GM04504 (cell line): Measurements from ENCODE around the gene SNRNP70.
"Not testable (repeated sequence)": the region's sequence is repeated elsewhere in the genome, so short reads cannot be mapped to it uniquely, and the experiment has no call there.

ENCODE experiments used
- DNase-seq: peaks from one replicate; pipeline ENCODE4 v3.0.0-alpha.2; 2012; ENCODE audit warnings: low read depth

The SNRNP70 gene

DNA sequence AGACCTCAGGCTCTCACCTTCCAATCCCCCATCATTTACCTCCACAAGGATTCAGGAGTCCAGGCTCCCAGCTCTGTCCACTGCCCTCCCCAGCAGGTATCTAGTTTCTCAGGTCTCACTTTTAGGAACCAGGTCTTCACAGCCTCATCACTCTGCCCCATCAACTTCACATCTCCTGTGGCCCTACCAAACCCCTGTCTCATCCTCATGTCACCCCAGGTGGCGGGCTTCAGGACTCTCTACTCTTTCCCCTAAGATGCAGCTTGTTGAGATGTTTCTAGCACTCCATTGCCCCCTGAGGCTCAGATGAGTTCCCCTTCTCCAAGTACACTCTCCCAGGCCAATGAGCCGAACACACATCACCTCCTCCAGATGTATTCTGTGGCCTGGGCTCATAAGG, 35.6 kb downstream of the SNRNP70 start:
- DNase-seq: no peak

GRCh38 chr19:49121841-49122240, 36.6 kb downstream of the SNRNP70 start:
- DNase-seq: not testable (repeated sequence)

GRCh38 chr19:49123285-49123684, 38.0 kb downstream of the SNRNP70 start:
- not testable (repeated sequence) for DNase-seq

DNA sequence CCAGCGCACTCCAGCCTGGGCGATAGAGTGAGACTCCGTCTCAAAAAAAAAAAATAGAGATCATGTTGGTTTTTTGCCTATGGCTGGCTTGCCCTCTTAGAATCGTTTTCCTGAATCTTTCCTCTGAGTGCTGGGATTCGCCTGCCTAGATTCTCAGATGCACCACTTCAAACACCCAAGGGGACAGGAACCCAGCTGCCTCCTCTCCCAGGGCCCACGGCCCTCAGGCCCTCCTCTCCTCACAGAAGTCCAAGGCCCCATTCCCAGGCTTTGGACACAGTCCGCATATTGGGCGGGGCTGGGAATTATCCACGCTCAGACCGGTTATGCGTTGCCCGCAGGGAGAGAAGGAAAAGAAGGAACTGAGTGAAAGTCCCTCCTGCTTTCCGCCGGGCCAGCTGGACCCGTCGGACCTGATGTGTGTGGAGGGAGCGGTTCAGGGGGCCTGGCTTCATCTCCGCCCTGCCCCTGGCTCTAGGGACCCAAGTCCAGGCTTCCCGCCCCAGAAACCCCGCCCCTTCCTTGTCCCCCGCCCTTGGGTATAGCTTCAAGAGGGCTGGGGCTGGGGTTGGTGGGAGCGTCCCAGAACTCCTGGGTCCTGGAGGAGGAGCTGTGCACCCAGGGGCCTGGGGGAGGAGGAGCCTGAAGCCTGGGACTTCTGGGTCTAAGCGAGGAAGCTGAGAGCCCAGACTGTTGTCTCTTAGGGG, 39.9 kb downstream of the SNRNP70 start:
- no peak for DNase-seq

DNA sequence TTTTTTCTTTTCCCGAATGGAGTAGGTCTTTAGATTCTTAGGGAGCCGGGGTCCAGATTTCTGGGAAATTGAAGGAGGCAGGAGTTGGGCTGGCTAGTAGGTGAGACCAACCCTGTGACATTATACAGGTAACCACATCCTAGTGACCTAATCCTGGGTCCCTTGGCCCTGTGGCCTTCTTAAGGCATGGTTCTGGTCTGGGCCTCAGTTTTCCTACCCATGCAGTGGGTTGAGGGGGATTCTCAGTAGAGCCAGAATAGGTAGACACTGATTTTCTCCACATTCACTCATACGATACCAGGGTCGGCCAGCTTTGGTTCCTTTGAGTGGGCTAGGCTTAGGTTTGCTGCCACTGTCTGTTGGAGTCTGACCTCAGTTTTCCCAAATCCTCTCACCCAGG, 41.3 kb downstream of the SNRNP70 start:
- DNase-seq: no peak

- not testable (repeated sequence) for DNase-seq
These were observed 42.0 kb downstream of the SNRNP70 start for GRCh38 chr19:49127225-49127624.

DNA sequence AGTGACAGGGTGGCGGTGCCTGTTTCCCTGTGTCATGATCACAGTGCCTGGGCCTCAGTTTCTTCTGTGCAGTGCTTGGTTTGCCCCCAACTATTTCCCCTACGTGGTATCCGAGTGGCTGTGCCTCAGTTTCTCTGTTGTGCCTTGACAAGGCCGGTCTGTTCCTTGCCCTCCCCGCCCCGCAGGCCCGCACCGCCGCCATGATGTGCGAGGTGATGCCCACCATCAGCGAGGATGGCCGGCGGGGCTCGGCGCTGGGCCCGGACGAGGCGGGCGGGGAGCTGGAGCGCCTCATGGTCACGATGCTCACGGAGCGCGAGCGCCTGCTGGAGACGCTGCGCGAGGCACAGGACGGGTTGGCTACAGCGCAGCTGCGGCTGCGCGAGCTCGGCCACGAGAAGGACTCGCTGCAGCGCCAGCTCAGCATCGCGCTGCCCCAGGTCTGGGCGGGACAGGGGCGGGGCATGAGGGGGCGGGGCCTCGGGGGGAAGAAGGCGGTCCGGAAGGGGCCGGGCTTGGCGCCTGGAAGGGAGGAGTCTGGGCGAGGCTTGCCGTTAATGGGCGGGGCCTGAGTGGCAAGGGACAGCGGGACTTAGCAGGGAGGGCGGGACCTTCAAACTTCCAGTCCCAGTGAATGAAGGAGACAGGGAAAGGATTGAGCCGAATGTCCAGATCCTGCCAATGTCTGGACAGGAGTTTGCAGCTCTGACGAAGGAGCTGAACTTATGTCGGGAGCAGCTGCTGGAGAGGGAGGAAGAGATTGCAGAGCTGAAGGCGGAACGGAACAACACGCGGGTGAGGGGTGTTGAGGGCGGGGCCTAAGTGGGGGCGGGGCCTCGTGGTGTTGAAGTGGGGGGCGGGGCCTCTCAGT, 42.7 kb downstream of the SNRNP70 start:
- peak; percentile 94 for DNase-seq

DNA sequence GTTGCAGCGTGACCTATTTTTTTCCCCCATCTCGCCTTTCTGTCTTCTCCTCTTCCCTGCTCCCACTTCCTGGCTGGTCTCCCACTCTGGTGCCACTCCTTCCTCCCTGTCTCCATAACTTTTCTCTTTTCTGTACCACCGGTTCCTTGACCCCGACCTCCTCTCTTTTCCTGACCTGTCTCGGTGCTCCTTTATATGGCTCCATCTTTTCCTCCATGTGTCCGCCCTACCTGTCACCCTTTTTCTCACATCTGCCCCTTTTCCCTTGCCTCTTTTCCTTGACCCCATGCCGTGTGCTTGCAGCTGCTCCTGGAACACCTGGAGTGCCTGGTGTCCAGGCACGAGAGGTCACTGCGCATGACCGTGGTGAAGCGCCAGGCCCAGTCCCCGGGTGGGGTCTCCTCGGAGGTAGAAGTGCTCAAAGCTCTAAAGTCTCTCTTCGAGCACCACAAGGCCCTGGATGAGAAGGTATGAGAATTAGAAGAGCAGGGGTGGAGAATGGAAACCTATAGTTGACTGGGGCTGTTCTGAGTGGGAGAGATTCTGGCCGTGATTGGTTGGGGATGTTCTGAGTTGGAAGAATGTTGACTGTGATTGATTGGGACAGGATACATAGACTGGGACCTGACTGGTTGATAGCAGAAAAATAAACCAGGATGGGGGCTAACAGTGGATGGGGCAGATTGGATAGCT, 43.4 kb downstream of the SNRNP70 start:
- DNase-seq: no peak

DNA sequence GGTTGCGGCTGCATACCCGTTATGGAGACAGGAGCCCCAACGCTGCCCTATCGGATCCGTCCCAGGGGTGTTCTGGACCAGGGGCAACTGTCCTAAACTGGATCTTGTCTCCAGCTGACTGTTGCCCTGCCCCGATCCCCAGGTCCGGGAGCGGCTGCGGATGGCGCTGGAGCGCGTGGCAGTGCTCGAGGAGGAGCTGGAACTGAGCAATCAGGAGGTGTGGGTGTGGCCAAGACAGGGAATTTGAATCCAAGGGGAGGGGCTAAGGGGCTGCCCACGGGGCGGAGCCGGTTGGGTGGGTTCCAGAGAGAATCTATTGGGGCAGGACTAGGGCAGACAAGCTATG, 44.0 kb downstream of the SNRNP70 start:
- no peak for DNase-seq

DNA sequence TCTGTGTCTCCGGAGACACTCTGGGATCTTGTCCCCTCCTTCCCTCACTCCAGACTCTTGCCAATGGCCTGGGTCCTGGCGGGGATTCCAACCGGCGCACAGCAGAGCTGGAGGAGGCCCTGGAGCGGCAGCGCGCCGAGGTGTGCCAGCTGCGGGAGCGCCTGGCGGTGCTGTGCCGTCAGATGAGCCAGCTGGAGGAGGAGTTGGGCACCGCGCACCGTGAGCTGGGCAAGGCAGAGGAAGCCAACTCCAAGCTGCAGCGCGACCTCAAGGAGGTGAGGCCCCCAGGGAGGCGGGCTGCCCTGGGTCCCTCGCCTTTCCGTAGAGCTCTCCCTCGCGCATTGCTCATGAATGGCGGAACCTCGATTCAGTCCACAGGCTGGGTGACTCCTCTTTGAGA, 45.1 kb downstream of the SNRNP70 start:
- DNase-seq: no peak

DNA sequence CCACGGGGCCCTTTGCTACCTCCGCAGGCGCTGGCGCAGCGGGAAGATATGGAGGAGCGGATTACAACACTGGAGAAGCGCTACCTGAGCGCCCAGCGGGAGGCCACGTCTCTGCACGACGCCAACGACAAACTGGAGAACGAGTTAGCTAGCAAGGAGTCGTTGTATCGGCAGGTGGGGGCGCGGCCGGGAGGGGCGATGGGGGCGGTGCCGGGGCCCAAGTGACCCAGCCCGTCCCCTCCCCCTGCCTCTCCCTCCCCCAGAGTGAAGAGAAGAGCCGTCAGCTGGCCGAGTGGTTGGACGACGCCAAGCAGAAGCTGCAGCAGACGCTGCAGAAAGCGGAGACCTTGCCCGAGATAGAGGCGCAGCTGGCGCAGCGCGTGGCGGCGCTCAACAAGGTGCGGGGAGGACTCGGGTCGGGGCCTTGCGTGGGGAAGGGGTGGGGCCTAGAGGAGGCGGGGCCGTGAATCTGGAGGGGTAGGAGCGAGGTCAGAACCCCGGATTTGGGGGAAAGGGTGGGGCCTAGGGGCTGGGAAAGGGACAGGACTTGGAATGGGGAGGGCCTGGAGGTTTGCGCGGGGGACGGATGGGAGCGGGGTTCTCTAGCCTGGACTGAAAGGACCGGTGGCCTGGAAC, 47.8 kb downstream of the SNRNP70 start:
- no peak for DNase-seq

GRCh38 chr19:49133621-49134454, 48.6 kb downstream of the SNRNP70 start:
- no peak for DNase-seq

DNA sequence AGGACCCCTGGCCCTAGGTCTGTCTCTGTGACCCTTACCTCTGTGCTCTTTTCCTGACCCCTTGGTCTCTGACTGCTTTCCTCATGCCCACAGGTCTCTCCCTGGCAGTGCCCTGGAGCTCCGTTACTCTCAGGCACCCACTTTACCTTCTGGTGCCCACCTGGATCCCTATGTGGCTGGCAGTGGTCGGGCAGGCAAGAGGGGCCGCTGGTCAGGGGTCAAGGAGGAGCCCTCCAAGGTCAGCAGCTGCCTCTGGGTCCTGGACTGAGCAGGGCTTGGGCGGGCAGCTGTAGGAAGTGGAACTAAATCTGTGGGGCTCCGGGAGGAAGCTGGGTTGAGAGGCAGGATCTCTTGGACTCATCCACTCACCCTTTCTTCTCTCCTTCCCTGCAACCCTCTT, 50.4 kb downstream of the SNRNP70 start:
- no peak for DNase-seq

GRCh38 chr19:49136771-49137171, 51.5 kb downstream of the SNRNP70 start:
- DNase-seq: peak; percentile 57

GRCh38 chr19:49140951-49141350, 55.7 kb downstream of the SNRNP70 start:
- no peak for DNase-seq

- DNase-seq: no peak
These were observed 56.1 kb downstream of the SNRNP70 start for GRCh38 chr19:49141352-49141751.

DNA sequence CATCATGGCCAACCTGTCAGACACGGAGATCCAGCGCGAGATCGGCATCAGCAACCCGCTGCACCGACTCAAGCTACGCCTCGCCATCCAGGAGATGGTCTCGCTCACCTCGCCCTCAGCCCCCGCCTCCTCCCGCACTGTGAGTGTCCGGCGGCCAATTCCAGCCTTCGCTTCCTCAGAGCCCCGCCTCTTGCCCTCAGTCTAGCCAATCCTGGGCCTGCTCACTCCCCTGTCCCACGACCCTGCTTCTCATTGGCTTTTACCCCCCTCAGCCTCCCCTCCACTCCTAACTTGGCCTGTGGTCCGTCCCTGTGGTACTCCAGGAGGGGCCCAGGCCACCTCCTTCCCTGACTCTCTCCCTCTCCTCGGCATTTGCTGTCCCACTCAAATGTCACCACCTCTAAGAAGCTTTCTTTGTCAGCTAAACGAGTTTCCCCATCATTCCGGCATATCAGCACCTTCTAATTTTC, 57.6 kb downstream of the SNRNP70 start:
- peak; percentile 75 for DNase-seq

GRCh38 chr19:49145573-49146407, 60.5 kb downstream of the SNRNP70 start:
- peak; percentile 44 for DNase-seq

- DNase-seq: not testable (repeated sequence)
These were observed 61.1 kb downstream of the SNRNP70 start for GRCh38 chr19:49146408-49146770.

GRCh38 chr19:49148044-49148682, 62.9 kb downstream of the SNRNP70 start:
- DNase-seq: no peak
